Measurements from ENCODE around the gene GPATCH8. TPM values are rescaled to one million over a fixed set of nuclear protein-coding genes. Genes with fewer than 3 reads are reported as not detected.
"Not testable (repeated sequence)": the region's sequence is repeated elsewhere in the genome, so short reads cannot be mapped to it uniquely, and the experiment has no call there.

The GPATCH8 gene
- total RNA-seq, 1 donor from 2014 or later, result 62.6 TPM

GRCh38 chr17:44541884-44542581, 38.8 kb upstream of the GPATCH8 start:
- peaks cover 9% of the 10 kb centered on the region for H3K4me1 Mint-ChIP-seq (ENCODE audit: low read depth, unreplicated experiment)

GRCh38 chr17:44540246-44541084, 37.3 kb upstream of the GPATCH8 start:
- Mint-ChIP-seq H3K4me3 (ENCODE audit: unreplicated experiment) (no peak overlapping the region), H3K4me1 (ENCODE audit: low read depth, unreplicated experiment) (peaks cover 15% of the 10 kb centered on the region), H3K36me3 (ENCODE audit: unreplicated experiment) (peaks cover 1% of the 10 kb centered on the region), H3K27ac (ENCODE audit: unreplicated experiment) (no peak overlapping the region), H3K9me3 (ENCODE audit: unreplicated experiment) (peaks cover 6% of the 10 kb centered on the region), H3K27me3 (ENCODE audit: unreplicated experiment) (peaks cover 18% of the 10 kb centered on the region)
- no peak for TF ChIP-seq CTCF (IDR thresholded peaks at IDR 0.05; ENCODE audit: partially characterized antibody, unreplicated experiment)
- DNase-seq, result no peak

More at GRCh38 chr17:44541884-44542581, 38.8 kb upstream of the GPATCH8 start:
- no peak overlapping the region for H3K4me3 Mint-ChIP-seq (ENCODE audit: unreplicated experiment)
- H3K36me3 Mint-ChIP-seq (ENCODE audit: unreplicated experiment), result peaks cover 9% of the 10 kb centered on the region
- peaks cover 18% of the 10 kb centered on the region for H3K27me3 Mint-ChIP-seq (ENCODE audit: unreplicated experiment)
- peaks cover 6% of the 10 kb centered on the region for H3K9me3 Mint-ChIP-seq (ENCODE audit: unreplicated experiment)
- TF ChIP-seq CTCF (IDR thresholded peaks at IDR 0.05; ENCODE audit: partially characterized antibody, unreplicated experiment), result no peak
- no peak overlapping the region for H3K27ac Mint-ChIP-seq (ENCODE audit: unreplicated experiment)
- no peak for DNase-seq

- Mint-ChIP-seq H3K9me3 (ENCODE audit: unreplicated experiment) (peaks cover 6% of the 10 kb centered on the region), H3K27me3 (ENCODE audit: unreplicated experiment) (peaks cover 18% of the 10 kb centered on the region), H3K4me1 (ENCODE audit: low read depth, unreplicated experiment) (peaks cover 15% of the 10 kb centered on the region), H3K27ac (ENCODE audit: unreplicated experiment) (no peak overlapping the region), H3K4me3 (ENCODE audit: unreplicated experiment) (no peak overlapping the region), H3K36me3 (ENCODE audit: unreplicated experiment) (no peaks in the 10 kb centered on the region)
- DNase-seq, result peak; percentile 35
- TF ChIP-seq CTCF (IDR thresholded peaks at IDR 0.05; ENCODE audit: partially characterized antibody, unreplicated experiment), result no peak
These were observed 36.5 kb upstream of the GPATCH8 start for GRCh38 chr17:44539673-44540072.

- H3K9me3 Mint-ChIP-seq (ENCODE audit: unreplicated experiment); H3K36me3 Mint-ChIP-seq (ENCODE audit: unreplicated experiment); DNase-seq; H3K4me3 Mint-ChIP-seq (ENCODE audit: unreplicated experiment); H3K27ac Mint-ChIP-seq (ENCODE audit: unreplicated experiment): not testable (repeated sequence)
- Mint-ChIP-seq H3K27me3 (ENCODE audit: unreplicated experiment) (peaks cover 16% of the 10 kb centered on the region), H3K4me1 (ENCODE audit: low read depth, unreplicated experiment) (peaks cover 11% of the 10 kb centered on the region)
These were observed 34.7 kb upstream of the GPATCH8 start for GRCh38 chr17:44537922-44538321.

- H3K27me3 Mint-ChIP-seq (ENCODE audit: unreplicated experiment), result peaks cover 11% of the 10 kb centered on the region
- H3K36me3 Mint-ChIP-seq (ENCODE audit: unreplicated experiment), result no peaks in the 10 kb centered on the region
- H3K4me3 Mint-ChIP-seq (ENCODE audit: unreplicated experiment), result no peak overlapping the region
- peaks cover 9% of the 10 kb centered on the region for H3K4me1 Mint-ChIP-seq (ENCODE audit: low read depth, unreplicated experiment)
- peaks cover 8% of the 10 kb centered on the region for H3K9me3 Mint-ChIP-seq (ENCODE audit: unreplicated experiment)
- no peak for DNase-seq
- TF ChIP-seq CTCF (IDR thresholded peaks at IDR 0.05; ENCODE audit: partially characterized antibody, unreplicated experiment), result no peak
- no peak overlapping the region for H3K27ac Mint-ChIP-seq (ENCODE audit: unreplicated experiment)
These were observed 33.1 kb upstream of the GPATCH8 start for GRCh38 chr17:44536090-44536953.
